Sigmoid colon (tissue), 7 donors: ENCODE measurements around the gene MRAP2. TPM values are rescaled to one million over a fixed set of nuclear protein-coding genes. Genes with fewer than 3 reads are reported as not detected.

ENCODE experiments used
- DNase-seq: peaks from one replicate; pipeline ENCODE4 v3.0.0-alpha.2; 2019
- H3K27ac ChIP-seq, 4 donors: fragments of 200-600 bp; sonication (generic); one replicate each; pipeline ENCODE4 v1.5.1; 2016 to 2019; ENCODE audit warnings: mild to moderate bottlenecking in 1 of 4
- H3K27me3 ChIP-seq, 3 donors: fragments of 200-600 bp; sonication (generic); one replicate each; pipeline ENCODE4 v1.5.1; 2019; ENCODE audit warnings: mild to moderate bottlenecking in 1 of 3
- H3K36me3 ChIP-seq, 4 donors: fragments of 200-600 bp; sonication (generic); one replicate each; pipeline ENCODE4 v1.5.1; 2016 to 2019
- H3K4me1 ChIP-seq, 4 donors: fragments of 200-600 bp; sonication (generic); one replicate each; pipeline ENCODE4 v1.5.1; 2017 to 2019
- H3K4me3 ChIP-seq, 4 donors: fragments of 200-600 bp; sonication (generic); one replicate each; pipeline ENCODE4 v1.5.1; 2017 to 2019; ENCODE audit warnings: mild to moderate bottlenecking in 2 of 4, moderate library complexity in 1 of 4
- H3K9me3 ChIP-seq, 4 donors: fragments of 200-600 bp in 3 of 4; sonication (generic) in 3 of 4; one replicate each; pipeline versions ENCODE4 v1.5.1 to v1.6.1; 2013 to 2019
- EP300 ChIP-seq, 4 donors: sonication (generic); formaldehyde crosslinking; IDR thresholded peaks; one replicate each; pipeline ENCODE4 v1.6.1; 2017; ENCODE audit warnings: antibody characterized with exemption in 4 of 4
- POLR2A ChIP-seq, 2 donors: fragments of 450-650 bp; IDR thresholded peaks; one replicate each; pipeline ENCODE4 v1.6.1; 2016; ENCODE audit warnings: antibody characterized with exemption in 2 of 2, mild to moderate bottlenecking in 2 of 2, moderate library complexity in 2 of 2
- POLR2AphosphoS5 ChIP-seq, 4 donors: sonication (generic); formaldehyde crosslinking; IDR thresholded peaks; one replicate each; pipeline ENCODE4 v1.6.1; 2017; ENCODE audit warnings: antibody characterized with exemption in 4 of 4
- WGBS, 2 donors: extraction: QIAGEN DNeasy Blood & Tissue Kit; methylation state at CpG; one replicate each; pipeline ENCODE4 v1.1.7; 2013; 5-methylcytosine and 5-hydroxymethylcytosine counted together
- intact Hi-C: fragments of 100-400 bp; cut with DNase I; formaldehyde crosslinking; loops from one replicate; pipeline ENCODE4 v1.15.1; 2023
- polyA plus RNA-seq, 3 donors: library from polyadenylated mRNA; stranded (reverse); fragments of 200-250 nt; gene quantifications; one replicate each; pipeline ENCODE4 v1.2.3, GENCODE V29; 2013
- total RNA-seq, 4 donors: library from RNA; depleted of rRNA; stranded (reverse); fragments of >200 nt; gene quantifications; one replicate each; pipeline ENCODE4 v1.1.0, GENCODE V29; 2016
- TF ChIP-seq, protein P1 (sequence below), 4 experiments: fragments of 450-650 bp in 3 of 4; fragments of 200-600 bp in 1 of 4; IDR thresholded peaks; one replicate each; pipeline ENCODE4 v1.5.1; 2016 to 2019; ENCODE audit warnings: antibody characterized with exemption in 4 of 4, mild to moderate bottlenecking in 3 of 4, moderate library complexity in 2 of 4
- donor health status: healthy with polysubstance abuse.
- donor health status: Bipolar disorder and iron deficiency.
- donor health status: healthy.

MRAP2 gene
- total and polyA plus RNA-seq, 7 donors, result 0.16 to 7.4 (median 1.8) TPM

- TF ChIP-seq, protein P1, sequence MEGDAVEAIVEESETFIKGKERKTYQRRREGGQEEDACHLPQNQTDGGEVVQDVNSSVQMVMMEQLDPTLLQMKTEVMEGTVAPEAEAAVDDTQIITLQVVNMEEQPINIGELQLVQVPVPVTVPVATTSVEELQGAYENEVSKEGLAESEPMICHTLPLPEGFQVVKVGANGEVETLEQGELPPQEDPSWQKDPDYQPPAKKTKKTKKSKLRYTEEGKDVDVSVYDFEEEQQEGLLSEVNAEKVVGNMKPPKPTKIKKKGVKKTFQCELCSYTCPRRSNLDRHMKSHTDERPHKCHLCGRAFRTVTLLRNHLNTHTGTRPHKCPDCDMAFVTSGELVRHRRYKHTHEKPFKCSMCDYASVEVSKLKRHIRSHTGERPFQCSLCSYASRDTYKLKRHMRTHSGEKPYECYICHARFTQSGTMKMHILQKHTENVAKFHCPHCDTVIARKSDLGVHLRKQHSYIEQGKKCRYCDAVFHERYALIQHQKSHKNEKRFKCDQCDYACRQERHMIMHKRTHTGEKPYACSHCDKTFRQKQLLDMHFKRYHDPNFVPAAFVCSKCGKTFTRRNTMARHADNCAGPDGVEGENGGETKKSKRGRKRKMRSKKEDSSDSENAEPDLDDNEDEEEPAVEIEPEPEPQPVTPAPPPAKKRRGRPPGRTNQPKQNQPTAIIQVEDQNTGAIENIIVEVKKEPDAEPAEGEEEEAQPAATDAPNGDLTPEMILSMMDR (IDR thresholded peaks at IDR 0.05), result no peak
- TF ChIP-seq POLR2AphosphoS5 (IDR thresholded peaks at IDR 0.05), result no peak
- TF ChIP-seq POLR2A (IDR thresholded peaks at IDR 0.05), result no peak
- no peak for TF ChIP-seq EP300 (IDR thresholded peaks at IDR 0.05)
- intact Hi-C loops, result no loop called here
- no peak overlapping the region for H3K27ac ChIP-seq
- H3K4me3 ChIP-seq, result no peak overlapping the region
- peaks cover 0 to 9% (median 0%) of the 10 kb centered on the region in 4 donors for H3K4me1 ChIP-seq
- H3K36me3 ChIP-seq, result no peaks in the 10 kb centered on the region
- no peak for DNase-seq
- H3K9me3 ChIP-seq, result no peaks in the 10 kb centered on the region
- H3K27me3 ChIP-seq, result no peaks in the 10 kb centered on the region
- WGBS, 2 donors, result 85 to 88% methylated on average over 5 of the region's 5 CpGs
These were observed 16.8 kb downstream of the MRAP2 start for GRCh38 chr6:84050408-84050807.

- H3K27ac ChIP-seq, result no peak overlapping the region
- H3K27me3 ChIP-seq, result no peaks in the 10 kb centered on the region
These were observed 18.8 kb downstream of the MRAP2 start for GRCh38 chr6:84052204-84052882.

GRCh38 chr6:84052883-84053241, 19.3 kb downstream of the MRAP2 start:
- H3K9me3 ChIP-seq, result no peaks in the 10 kb centered on the region
- TF ChIP-seq, protein P1 (IDR thresholded peaks at IDR 0.05), result no peak
- TF ChIP-seq POLR2A (IDR thresholded peaks at IDR 0.05), result no peak
- TF ChIP-seq POLR2AphosphoS5 (IDR thresholded peaks at IDR 0.05), result no peak
- no peak for TF ChIP-seq EP300 (IDR thresholded peaks at IDR 0.05)
- H3K4me3 ChIP-seq, result no peak overlapping the region
- 74 to 81% methylated on average over 7 of the region's 7 CpGs for WGBS, 2 donors
- H3K27me3 ChIP-seq, result no peaks in the 10 kb centered on the region
- H3K4me1 ChIP-seq, result peaks cover 0 to 16% (median 0%) of the 10 kb centered on the region in 4 donors
- DNase-seq, result no peak
- no peak overlapping the region for H3K27ac ChIP-seq
- H3K36me3 ChIP-seq, result no peaks in the 10 kb centered on the region
- intact Hi-C loops, result no loop called here

More at GRCh38 chr6:84052204-84052882, 18.8 kb downstream of the MRAP2 start:
- Histone ChIP-seq H3K9me3 (no peaks in the 10 kb centered on the region), H3K36me3 (no peaks in the 10 kb centered on the region), H3K4me1 (peaks cover 0 to 16% (median 0%) of the 10 kb centered on the region in 4 donors), H3K4me3 (no peak overlapping the region)
- WGBS, 2 donors, result 55 to 78% methylated on average over 7 of the region's 7 CpGs
- intact Hi-C loops, result no loop called here
- TF ChIP-seq POLR2AphosphoS5 (IDR thresholded peaks at IDR 0.05) (no peak), EP300 (IDR thresholded peaks at IDR 0.05) (no peak), POLR2A (IDR thresholded peaks at IDR 0.05) (no peak)
- TF ChIP-seq, protein P1 (IDR thresholded peaks at IDR 0.05), result no peak
- no peak for DNase-seq

- no peaks in the 10 kb centered on the region for H3K27me3 ChIP-seq
- 74 to 80% methylated on average over 2 of the region's 2 CpGs for WGBS, 2 donors
- peaks cover 0 to 16% (median 0%) of the 10 kb centered on the region in 4 donors for H3K4me1 ChIP-seq
- no peaks in the 10 kb centered on the region for H3K9me3 ChIP-seq
- H3K27ac ChIP-seq, result no peak overlapping the region
- H3K4me3 ChIP-seq, result no peak overlapping the region
- no peak for DNase-seq
- H3K36me3 ChIP-seq, result no peaks in the 10 kb centered on the region
- TF ChIP-seq EP300 (IDR thresholded peaks at IDR 0.05) (no peak), POLR2A (IDR thresholded peaks at IDR 0.05) (no peak), POLR2AphosphoS5 (IDR thresholded peaks at IDR 0.05) (no peak)
- TF ChIP-seq, protein P1 (IDR thresholded peaks at IDR 0.05), result no peak
- intact Hi-C loops, result no loop called here
These were observed 22.1 kb downstream of the MRAP2 start for GRCh38 chr6:84055647-84056046.

DNA sequence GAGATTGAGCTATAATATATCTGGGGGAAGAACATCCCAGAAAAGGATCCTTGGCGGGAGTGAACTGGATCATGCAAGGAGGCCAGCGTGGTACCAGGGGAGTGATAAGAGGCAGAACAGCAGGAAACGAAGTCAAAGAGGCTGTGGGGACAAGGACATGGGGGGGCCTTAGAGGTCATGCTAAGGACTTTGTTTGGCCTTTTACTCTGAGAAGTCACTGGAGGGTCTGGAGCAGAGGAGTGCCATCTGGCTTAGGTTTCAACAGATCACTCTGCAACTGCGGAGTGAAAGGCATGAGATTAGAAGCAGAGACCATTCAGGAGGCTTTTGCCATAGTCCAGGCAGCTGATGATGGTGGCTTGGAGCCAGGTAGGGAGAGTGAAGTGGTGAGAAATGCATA, 24.3 kb downstream of the MRAP2 start:
- intact Hi-C loops, result no loop called here
- H3K4me1 ChIP-seq, result peaks cover 0 to 7% (median 0%) of the 10 kb centered on the region in 4 donors
- H3K27me3 ChIP-seq, result no peaks in the 10 kb centered on the region
- no peak overlapping the region for H3K4me3 ChIP-seq
- DNase-seq, result no peak
- WGBS, 2 donors, result 82 to 88% methylated on average over 4 of the region's 4 CpGs
- no peak overlapping the region for H3K27ac ChIP-seq
- H3K36me3 ChIP-seq, result no peaks in the 10 kb centered on the region
- TF ChIP-seq, protein P1 (IDR thresholded peaks at IDR 0.05), result no peak
- no peak for TF ChIP-seq POLR2AphosphoS5 (IDR thresholded peaks at IDR 0.05)
- TF ChIP-seq EP300 (IDR thresholded peaks at IDR 0.05), result no peak
- TF ChIP-seq POLR2A (IDR thresholded peaks at IDR 0.05), result no peak
- H3K9me3 ChIP-seq, result no peaks in the 10 kb centered on the region
